Right forelimb (tissue), 1 donor: Measurements from ENCODE around the gene IMPDH1.
A peak's percentile ranks its signal among the peaks of the same experiment; 100 is the strongest.

Experiments used
- DNase-seq: peaks from one replicate; pipeline ENCODE4 v3.0.0-alpha.2; 2018

The IMPDH1 gene

DNA sequence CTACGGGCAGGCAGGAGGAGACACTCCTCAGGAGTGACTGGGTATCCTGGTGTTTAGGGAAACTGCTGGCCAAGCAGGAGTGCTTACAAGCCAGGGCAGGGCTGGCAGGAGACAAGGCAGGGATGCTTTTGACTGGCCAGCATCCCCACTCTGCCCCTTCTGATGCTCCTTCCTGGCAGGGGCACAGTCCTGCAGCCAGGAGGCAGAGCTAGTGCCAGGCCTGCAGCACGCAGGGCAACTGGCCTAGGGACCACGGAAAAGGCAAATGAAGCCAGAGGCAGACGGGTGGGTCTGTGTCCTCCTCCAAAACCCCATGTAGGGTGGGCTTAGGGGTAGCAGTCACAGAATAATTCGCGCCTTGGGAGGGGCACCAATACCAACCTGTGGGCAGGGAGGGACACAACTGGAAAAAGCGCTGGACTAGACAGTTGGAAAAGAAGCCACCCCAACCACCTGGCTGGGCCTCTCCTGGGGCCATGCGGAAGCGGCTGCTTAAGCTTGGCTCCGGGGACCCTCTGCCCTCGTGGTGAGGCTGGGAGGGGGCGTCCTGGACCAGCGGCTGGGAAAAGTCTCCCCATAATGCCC, 4.8 kb downstream of the IMPDH1 start:
- no peak for DNase-seq

GRCh38 chr7:128404143-128404681, 5.6 kb downstream of the IMPDH1 start:
- no peak for DNase-seq

DNA sequence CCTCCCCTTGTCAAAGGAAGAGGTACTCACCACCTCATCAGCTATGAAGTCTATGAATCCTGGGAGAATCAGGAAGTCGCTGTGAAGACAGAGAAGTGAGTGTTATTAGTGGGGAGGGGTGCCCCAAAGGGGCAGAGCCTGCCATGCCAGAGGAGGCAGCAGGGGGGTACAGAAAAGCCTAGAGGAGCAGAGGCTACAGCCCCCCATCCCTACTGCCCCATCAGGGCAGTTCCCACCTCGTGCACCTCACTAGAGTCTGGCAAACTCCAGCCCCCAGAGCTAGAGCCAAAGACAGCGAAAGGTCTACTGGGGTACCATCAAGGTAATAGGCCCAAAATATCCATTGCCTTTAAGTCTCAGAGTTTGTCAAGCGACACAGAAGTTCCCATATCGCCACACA, 6.1 kb downstream of the IMPDH1 start:
- no peak for DNase-seq

DNA sequence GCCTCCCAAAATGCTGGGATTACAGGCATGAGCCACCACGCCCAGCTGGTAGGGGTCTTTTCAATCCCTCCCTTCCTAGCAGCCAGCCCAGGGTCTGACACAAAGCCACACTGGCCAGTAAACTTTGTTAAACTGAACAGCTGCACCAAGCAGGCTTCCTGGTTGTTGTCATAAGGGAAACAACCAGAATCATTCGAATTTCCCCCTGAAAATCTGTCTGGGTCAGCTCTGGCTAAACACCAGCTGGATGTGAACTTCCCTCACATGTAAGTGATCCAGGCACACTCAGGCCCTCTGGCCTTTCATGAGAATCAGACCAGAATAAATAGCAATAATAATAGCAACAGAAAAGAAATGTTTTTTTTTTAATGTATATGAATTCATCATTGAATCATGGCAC, 7.4 kb downstream of the IMPDH1 start:
- no peak for DNase-seq

DNA sequence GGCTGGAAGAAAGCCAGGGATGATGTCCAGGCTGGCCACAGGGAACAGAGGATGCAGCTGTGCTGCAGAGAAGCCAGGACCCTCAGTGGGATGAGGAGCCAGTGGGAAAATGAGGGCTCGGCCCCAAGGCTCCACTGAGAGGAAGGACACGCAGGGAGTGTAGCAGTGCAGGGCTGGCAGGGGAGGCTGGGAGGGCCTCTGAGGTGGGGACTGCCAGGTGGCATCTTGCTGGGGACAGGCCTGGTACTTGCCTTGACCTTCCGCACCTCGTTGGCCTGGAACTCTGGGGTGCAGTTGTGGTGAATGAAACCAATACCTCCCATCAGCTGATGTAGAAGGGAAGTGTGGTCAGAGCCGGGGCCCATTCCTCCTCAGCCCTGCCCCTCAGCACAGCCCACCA, 9.2 kb downstream of the IMPDH1 start:
- DNase-seq, result no peak

GRCh38 chr7:128399991-128400390, 9.8 kb downstream of the IMPDH1 start:
- DNase-seq, result no peak

GRCh38 chr7:128398841-128399135, 11.0 kb downstream of the IMPDH1 start:
- DNase-seq, result no peak

DNA sequence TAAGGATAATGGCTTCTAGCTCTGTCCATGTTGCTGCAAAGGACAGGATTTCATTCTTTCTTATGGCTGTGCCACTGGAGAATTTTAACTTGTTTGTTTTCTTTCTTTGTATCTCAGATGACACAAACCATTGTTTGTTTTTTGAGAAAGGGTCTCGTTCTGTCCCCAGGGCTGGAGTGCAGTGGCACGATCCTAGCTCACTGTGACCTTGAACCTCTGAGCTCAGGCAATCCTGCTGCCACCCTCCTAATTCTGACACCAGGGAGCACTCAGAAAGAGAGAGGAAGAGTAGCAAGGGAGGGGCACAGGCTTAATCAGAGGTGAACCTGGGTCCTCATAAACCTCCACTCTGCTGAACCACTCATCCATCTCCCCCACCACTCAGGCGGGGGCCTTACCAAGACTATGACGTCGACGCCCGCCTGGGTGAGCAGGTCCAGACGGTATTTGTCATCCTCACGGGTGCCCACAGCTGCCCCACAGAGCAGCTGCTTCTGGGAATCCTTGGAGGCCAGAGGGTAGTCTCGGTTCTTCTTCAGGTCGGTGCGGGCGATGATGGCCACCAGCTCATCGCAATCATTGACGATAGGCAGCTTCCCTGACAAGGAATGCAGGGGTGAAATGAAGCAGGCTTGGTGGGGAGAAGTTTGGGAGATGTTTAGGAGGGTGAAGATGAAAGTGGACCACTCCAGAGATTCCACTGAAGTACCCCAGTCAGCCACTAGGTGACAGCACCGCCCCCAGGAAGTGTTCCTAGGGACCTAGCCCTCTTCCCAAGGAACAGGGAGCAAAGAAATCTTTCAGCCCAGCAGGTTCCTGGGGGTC, 11.6 kb downstream of the IMPDH1 start:
- DNase-seq, result peak; percentile 71

GRCh38 chr7:128396357-128396756, 13.4 kb downstream of the IMPDH1 start:
- no peak for DNase-seq

GRCh38 chr7:128395748-128396147, 14.0 kb downstream of the IMPDH1 start:
- DNase-seq, result no peak

DNA sequence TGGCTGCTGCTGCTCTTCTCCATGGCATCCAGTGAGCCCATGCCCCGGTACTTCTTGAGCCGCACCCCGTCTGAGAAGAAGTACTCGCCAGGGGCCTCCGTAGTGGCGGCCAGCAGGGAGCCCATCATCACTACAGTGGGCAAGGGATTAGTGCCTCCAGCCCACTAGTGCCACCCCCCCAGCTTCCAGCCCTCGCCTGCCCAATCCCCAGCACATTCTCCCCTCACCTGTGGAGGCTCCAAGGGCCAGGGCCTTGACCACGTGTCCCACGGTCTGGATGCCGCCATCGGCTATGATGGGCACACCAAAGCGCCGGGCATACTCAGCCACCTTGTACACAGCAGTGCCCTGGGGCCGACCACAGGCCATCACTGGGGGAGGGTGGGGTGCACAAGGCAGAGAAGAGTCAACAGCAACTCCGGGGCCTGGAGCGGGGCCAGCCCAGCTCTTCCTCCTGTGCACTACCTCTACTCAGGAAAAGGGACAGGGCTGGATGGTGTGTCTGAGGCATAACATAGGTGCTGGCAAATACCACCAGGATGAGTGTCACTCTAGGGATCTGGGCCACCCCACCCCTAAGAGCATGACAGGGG, 14.8 kb downstream of the IMPDH1 start:
- DNase-seq, result no peak

GRCh38 chr7:128393526-128394330, 16.1 kb downstream of the IMPDH1 start:
- no peak for DNase-seq

- DNase-seq, result no peak
Observed at GRCh38 chr7:128392446-128393327, 17.1 kb downstream of the IMPDH1 start.

GRCh38 chr7:128391805-128392204, 18.0 kb downstream of the IMPDH1 start:
- no peak for DNase-seq

DNA sequence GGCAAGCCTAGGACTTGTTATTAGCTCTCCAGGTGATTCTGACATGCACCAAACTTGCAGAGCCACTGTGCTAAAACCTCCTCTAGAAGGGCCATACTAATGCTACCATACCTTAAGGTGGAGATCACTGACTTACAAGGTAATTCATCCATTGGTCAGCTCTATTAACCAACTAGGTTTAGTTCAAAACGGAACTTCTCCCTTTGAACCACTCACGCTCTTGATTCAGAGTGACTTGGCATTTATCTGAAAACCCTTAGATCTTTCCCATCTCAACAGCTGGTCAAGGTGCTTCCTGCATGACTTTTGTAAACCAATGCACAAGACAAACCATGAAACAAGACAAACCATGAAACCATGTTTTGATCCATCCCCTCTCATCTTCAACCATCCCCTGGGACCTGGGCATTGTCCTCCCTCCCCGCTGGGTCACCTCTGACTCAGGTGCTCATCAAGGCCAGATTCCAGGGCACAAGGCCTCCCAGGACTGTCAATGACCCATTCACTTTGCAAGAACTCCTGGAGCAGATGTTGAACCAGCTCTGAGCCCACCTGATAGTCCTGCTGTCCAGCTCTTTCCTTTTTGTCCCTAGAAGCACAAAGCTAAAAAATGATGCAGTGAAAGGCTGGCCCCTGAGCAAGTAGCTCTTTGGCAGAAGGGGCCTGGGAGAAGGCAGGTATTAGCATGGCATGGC, 18.8 kb downstream of the IMPDH1 start:
- no peak for DNase-seq

DNA sequence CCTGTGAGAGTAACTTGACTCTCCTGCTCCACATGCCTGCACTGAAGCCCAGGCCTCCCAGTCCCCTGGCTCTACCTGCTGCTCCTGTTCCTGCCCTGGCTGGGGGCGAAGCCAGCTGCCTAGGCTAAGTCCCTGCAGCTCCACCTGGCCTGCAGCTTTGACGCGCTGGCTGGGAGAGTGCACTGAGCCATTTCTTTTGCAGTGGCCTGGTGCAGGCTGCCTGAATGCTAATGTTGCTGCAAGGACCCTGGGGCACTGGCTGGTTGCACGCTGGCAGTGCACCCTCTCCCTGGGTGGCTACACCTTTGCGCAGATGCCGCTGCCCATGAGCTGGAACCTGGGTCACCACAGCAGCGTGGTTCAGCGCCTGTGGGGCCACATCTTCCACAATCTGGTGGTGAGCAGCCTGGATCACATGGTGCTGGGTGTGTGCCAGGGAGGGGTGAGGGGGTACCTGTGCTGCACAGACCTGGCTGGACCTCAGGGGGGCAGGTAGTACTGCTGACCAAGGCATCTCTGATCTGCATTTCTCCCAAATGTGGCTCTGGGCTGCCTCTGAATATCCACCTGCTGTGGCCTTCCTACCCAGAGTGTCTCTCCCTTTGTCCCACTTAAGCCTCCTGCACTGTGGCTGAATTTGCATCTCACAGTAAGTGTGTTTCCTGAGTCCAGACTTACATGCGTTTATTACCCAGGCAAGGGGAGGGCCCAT, 20.0 kb downstream of the IMPDH1 start:
- no peak for DNase-seq

GRCh38 chr7:128389085-128389617, 20.6 kb downstream of the IMPDH1 start:
- no peak for DNase-seq

DNA sequence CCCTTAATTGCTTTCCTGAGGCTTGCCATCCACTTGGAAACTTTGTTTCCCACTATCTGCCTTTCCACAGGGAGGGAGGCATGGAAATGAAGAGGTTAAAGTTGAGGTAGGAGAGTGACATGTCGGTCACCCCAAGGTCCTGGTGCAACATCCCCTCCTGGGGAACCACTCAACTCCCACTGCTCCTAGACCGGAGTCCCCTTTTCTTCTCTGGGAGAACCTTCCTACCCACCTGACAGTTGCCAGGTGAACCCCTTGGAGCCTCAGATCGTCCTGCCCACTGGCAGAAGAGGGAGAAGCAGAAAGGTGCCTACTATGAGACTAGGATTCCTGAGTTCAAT, 21.7 kb downstream of the IMPDH1 start:
- no peak for DNase-seq

GRCh38 chr7:128387216-128388144, 22.3 kb downstream of the IMPDH1 start:
- peak; percentile 88 for DNase-seq
